Renal pelvis (tissue), 4 donors: Measurements from ENCODE around the gene SMYD3. TPM values are rescaled to one million over a fixed set of nuclear protein-coding genes. Genes with fewer than 3 reads are reported as not detected.

ENCODE experiments used
- DNase-seq: peaks from one replicate; pipeline ENCODE4 v3.0.0-alpha.2; 2013
- polyA plus RNA-seq, 3 donors: library from polyadenylated mRNA; unstranded; fragments of 120-200 nt; gene quantifications; one replicate each; pipeline ENCODE4 v1.2.1, GENCODE V29; 2013; ENCODE audit not compliant: insufficient read length in 3 of 3

Gene SMYD3
- polyA plus RNA-seq, 3 donors, result 25.8 to 30.3 (median 26.1) TPM

- no peak for DNase-seq
Measured at GRCh38 chr1:246216906-246217305, 290.2 kb downstream of the SMYD3 start.

GRCh38 chr1:246215510-246215903 is 291.6 kb downstream of the SMYD3 start:
- no peak for DNase-seq

- DNase-seq, result no peak
Measured at GRCh38 chr1:246214708-246215509, 292.2 kb downstream of the SMYD3 start.

- DNase-seq, result no peak
Measured at GRCh38 chr1:246213947-246214346, 293.1 kb downstream of the SMYD3 start.

- DNase-seq, result no peak
Measured at GRCh38 chr1:246213502-246213901, 293.6 kb downstream of the SMYD3 start.

GRCh38 chr1:246213036-246213435 is 294.0 kb downstream of the SMYD3 start:
- no peak for DNase-seq

- no peak for DNase-seq
Measured at GRCh38 chr1:246212013-246212412, 295.1 kb downstream of the SMYD3 start.

GRCh38 chr1:246210756-246211155 is 296.3 kb downstream of the SMYD3 start:
- no peak for DNase-seq

GRCh38 chr1:246208105-246208504 is 299.0 kb downstream of the SMYD3 start:
- no peak for DNase-seq

- DNase-seq, result no peak
Measured at GRCh38 chr1:246203180-246203579, 303.9 kb downstream of the SMYD3 start.

- no peak for DNase-seq
Measured at GRCh38 chr1:246200738-246201137, 306.3 kb downstream of the SMYD3 start.

- no peak for DNase-seq
Measured at GRCh38 chr1:246200225-246200624, 306.9 kb downstream of the SMYD3 start.

- no peak for DNase-seq
Measured at GRCh38 chr1:246199086-246199645, 307.9 kb downstream of the SMYD3 start.

- DNase-seq, result no peak
Measured at GRCh38 chr1:246198115-246198816, 308.8 kb downstream of the SMYD3 start.

GRCh38 chr1:246197076-246197475 is 310.0 kb downstream of the SMYD3 start:
- no peak for DNase-seq

- no peak for DNase-seq
Measured at GRCh38 chr1:246195296-246195695, 311.8 kb downstream of the SMYD3 start.

- no peak for DNase-seq
Measured at GRCh38 chr1:246193537-246193936, 313.5 kb downstream of the SMYD3 start.

- no peak for DNase-seq
Measured at GRCh38 chr1:246189126-246189525, 318.0 kb downstream of the SMYD3 start.

GRCh38 chr1:246187834-246188372 is 319.2 kb downstream of the SMYD3 start:
- DNase-seq, result no peak

GRCh38 chr1:246184503-246184902 is 322.6 kb downstream of the SMYD3 start:
- DNase-seq, result no peak

GRCh38 chr1:246182149-246182851 is 324.8 kb downstream of the SMYD3 start:
- DNase-seq, result no peak

GRCh38 chr1:246181241-246181640 is 325.8 kb downstream of the SMYD3 start:
- no peak for DNase-seq
